ENCODE results near the gene PAQR8.
"Not testable (repeated sequence)": the region's sequence is repeated elsewhere in the genome, so short reads cannot be mapped to it uniquely, and the experiment has no call there.

PAQR8 gene

DNA sequence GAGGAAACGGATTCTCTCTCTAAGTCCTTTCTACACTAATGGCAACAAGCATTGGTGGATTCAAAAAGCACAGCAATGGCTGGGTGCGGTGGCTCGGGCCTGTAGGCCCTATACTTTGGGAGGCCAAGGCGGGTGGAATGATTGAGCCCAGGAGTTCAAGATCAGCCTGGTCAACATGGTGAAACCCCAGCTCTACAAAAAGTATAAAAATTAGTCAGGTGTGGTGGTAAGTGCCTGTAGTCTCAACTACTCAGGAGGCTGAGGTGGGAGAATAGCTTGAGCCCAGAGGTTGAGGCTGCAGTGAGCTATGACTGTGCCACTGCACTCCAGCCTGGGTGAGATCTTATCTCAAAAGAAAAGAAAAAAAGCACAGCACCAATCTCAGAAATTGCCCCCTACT, 19.3 kb downstream of the PAQR8 start:
- no peak for DNase-seq

DNA sequence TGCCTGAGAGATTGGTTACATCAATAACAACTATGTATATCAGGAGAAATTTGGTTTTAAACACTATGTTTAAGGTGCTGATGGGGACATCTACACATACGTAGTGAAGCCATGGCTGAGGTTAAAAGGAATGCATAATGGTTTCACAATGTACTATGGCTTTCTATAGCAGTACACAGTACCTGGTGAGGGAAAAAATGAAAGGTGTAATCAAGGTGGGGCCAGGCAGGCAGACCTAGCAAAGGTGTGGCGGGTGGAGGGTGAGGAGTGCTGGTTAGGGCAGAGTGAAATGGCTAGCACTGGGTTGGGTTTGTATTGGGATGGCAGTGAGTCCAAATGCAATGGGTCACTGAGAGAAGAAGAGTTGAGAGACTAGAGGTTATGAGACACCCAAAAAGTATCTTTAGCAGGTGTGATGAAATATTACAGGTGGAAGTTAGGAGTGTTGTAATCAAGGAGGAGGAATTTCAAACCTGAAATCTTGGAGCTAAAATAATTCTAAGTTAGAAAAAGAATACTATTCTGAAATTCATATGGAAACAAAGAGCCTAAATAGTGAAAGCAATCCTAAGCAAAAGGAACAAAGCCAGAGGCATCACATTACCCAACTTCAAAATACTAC, 22.3 kb downstream of the PAQR8 start:
- no peak for DNase-seq

DNA sequence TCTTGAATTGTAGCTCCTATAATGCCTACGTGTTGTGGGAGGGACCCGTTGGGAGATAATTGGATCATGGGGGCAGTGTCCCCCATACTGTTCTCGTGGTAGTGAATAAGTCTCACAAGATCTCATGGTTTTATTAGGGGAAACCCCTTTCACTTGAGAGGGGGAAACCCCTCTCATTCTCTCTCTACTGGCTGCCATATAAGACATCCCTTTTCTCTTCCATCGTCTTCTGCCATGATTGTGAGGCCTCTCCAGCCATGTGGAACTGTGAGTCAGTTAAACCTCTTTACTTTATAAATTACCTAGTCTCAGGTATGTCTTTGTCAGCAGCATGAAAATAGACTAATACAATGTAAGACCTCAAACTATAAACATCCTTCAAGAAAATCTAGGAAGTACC, 23.1 kb downstream of the PAQR8 start:
- DNase-seq: no peak

DNA sequence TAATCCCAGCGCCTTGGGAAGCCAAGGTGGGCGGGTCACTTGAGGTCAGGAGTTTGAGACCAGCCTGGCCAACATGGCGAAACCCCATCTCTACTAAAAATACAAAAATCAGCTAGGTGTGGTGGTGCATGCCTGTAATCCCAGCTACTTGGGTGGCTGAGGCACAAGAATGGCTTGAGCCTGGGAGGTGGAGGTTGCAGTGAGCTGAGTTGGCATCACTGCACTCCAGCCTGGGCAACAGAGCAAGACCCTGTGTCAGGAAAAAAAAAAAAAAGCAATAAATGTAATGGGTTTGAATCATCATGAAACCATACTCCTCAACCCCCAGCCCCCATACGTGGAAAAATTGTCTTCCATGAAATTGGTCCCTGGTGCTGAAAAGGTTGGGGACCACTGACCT, 26.2 kb downstream of the PAQR8 start:
- DNase-seq: not testable (repeated sequence)

DNA sequence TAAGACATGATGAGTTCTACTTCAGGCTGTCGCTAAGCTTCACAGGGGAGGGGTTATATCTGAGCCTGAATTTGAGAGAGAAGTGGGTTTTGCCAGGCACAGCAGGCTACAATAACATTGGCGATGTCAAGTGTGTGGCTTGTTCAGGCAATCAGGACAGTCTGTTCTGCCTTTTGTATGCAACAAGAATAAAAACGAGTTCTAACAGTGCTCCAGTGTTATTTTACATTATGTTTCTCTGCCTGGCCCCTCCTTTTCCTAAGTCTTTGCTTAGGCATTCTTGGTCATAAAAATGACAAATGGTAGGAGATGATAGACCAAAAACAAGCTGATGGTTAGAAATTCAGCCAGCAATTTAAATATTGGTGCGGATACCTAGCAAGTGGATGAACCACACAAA, 26.8 kb downstream of the PAQR8 start:
- no peak for DNase-seq

DNA sequence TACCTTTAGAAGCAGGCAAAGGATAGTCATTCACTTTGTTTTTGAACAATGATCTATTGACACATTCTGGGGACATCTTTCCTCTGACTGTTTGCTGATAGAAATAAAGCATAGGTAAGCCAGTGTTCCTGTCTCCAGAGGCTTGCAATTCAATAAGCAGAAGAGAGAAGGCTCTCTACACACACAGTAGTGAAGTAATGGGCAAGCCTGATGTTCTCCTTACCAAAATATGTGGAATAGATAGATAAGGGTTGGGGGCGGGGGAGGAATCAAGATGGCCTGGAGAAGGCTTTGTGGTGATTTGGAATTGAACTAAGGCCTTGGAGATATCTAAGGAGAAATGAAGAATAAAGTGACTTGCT, 27.3 kb downstream of the PAQR8 start:
- no peak for DNase-seq

DNA sequence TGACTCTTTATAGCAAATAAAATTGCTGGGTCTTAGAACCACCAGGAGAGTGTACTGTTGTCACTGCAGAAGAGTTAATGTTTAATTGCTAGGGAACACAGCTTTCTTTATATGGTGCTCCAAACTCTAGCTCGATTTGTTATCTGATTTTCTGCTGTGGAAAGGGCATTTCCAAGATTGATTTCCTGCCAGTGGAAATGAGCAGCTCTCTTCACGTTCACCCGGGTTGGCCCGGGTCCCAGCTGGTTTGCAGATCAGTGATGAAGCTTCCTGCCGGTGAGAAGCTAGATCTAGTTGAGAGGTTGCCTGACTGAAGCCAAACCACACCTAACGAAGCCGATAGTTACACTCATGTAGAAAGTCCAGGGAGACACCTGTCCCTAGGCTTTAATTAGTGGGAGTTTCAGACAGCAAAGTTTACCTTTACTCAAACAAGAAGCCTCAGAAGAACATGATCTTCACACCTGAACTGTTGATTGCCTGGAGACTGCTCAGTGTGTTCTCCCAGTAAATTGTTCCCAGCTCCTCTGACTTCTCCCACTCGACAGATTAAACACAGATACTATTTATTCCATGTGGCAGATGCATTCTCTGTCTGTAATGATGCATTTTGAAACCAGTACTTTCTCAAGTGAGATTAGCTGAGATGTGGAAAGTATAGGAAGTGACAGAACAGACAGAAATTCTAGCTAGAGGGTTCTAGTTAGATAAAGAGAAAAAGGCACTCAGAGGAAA, 27.8 kb downstream of the PAQR8 start:
- DNase-seq: no peak

DNA sequence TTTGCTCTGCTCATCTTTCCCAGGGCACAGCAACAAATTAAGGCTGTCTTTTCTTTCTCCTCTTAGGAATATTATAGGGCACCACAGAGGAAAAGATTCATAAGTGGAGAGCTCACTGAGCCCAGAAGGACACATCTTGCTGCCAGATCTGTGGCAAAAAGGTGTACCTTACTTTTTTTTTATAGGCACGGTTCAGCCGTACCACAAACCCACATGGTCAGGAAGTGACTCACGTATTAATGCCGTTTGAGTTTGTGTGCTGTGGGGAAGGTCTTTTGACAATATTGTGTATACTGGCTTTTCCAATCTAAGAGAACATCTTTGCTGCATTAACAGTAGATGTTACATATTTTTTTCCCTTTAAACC, 28.4 kb downstream of the PAQR8 start:
- DNase-seq: no peak

DNA sequence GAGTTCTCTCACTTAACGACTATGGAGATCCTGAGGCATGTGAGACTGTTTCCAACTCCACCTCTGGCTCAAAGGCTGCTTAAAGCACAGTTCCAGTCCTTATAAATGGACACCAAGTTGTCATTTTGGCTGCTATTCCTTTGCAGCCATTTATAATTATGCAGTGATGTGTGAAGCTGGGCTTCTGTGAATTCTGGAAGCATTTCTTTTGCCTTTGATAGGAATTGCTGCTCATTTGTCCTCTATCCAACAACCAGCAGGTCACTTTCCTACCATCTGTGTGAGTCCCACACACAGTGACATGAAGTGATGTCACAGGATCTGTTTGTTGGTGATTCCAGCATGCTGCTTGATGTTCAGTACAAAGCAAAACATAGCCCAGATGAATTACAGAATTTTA, 29.6 kb downstream of the PAQR8 start:
- DNase-seq: no peak

DNA sequence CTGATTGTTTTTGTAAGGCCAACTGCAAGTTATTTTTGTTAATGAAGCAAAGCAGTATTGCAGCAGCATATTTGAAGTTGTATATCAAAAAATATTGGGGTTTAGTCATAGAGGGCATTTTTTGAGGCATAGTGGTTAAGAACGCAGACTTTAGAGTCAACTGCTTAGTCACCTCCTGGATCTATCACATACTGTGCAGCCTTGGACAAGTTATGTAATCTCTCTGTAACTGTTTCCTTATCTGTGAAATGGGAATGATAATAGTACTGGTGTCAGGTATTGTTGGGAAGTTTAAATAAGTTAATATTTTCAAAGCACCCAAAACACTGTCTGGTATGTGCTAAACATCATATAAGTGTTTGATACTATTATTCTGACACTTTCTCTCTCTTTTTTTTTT, 31.0 kb downstream of the PAQR8 start:
- no peak for DNase-seq

DNA sequence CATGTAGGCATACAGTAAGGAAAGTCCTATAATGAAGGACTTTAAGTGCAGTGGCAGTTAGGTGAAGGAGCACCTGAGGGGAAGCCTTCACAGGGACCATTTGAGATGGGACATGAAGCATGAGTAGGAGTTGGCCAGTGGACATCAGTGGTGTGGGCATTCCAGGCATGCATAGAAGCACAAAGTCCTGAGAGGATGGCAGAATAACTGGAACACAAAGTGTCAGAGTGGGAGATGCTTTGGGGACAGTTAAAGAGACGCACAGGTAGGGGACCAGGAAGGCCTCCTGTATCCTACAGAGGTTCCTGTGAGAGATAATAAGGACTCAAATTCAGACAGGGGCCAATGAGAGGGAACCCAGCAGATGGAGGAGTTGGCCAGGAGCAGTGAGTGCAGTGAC, 31.8 kb downstream of the PAQR8 start:
- DNase-seq: no peak

DNA sequence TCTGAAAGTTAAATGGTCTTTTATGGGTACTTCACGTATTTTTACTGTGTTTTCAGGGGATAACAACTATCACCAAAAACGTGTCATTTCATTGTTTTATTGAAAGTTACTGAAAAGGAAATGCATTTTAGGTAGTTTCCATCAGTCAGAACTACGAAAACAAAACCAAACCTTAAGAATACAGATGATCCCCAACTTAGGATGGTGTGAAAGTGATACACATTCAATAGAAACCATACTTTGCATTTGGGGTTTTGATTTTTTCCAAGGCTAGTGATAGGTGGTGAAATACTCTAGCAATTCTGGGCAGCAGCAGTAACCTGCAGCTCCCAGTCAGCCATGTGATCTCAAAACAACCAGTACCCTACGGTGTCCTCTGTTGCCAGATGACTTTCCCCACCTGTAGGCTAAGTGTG, 32.3 kb downstream of the PAQR8 start:
- DNase-seq: no peak

DNA sequence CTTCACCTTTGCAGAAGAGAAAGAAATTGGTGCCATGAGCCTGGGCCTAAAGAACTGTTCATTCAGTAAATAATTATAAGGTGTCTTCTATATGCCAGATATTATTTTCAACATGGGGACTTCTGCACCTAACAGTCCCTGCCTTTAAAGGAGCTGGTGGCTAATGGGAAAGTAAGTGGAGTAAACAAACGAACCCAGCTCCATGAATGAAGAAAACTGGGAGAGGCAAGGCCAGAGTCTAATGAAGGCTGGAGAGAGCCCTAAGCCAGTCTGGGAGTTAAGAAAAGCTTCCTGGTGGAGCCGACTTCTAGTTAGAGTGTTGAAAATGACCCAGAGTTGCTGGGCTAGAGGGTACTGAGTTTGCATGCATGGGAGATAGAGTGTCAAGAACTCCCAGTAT, 34.0 kb downstream of the PAQR8 start:
- no peak for DNase-seq

DNA sequence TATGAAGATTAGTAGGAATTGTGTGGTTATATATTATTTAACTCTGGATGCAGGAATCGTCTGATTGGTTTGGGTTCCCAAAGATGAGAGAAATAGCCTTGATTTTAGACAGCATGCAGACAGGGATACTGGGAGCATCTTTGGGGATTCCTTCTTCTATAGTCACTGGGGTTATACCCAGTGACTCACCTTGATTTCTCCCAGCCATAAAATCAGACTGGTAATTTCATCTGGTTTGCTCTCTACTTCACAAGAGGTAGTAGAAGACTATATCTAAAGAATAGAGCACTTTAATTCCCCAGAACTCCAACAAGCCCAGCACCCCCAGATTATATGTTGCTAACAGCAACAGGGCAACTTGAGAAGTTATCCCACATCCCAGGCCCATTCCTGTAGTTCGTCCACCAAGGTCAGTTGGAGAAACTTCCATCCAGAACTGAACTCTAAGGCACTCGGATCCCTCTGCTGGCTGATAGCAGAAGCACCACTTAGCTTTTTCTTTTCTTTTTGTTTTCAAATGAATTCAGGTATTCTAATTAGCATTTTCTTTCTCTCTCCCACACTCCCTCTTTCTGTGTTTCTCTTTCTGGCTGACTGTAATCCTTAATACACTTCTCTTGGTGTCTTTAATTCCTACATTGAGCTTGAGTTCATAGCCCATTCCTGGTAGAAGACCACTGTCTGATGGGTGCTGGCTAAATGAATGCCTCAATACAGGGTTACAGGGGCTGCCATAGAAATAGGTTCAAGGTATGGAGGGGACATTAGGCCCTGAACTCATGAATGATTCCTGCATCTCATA, 37.8 kb downstream of the PAQR8 start:
- no peak for DNase-seq

DNA sequence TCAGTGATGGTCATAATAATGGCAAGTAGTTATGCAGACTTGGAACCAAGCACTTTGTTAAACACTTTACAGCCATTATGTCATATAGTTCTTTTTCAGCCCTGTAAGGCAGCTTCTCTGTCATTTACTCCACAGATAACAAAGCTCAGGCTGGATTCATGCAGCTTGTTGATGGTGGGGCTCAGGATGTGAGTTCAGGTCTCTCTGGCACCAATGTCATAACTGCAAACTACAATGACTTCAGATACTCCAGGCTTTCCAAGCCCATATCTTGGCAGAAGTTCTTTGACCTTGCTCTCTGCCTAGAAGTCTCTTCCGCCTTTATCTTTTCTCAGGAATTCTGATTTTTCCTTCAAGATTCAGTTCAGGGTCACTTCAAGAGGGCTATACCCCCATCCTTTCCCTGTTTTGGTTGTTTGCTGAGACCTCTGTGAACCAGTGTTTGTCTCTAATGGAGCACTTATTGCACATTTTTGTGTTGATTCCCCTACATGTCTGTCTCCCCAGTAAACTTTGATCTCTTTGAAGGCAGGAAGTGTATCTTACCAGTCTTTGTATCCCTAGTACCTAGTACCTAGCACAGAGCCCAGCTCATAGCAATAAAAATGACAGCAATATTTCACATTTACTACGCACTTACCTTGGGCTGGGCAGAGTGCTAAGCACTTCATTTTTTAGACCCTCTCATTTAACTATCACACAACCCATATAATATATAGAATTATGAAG, 38.5 kb downstream of the PAQR8 start:
- DNase-seq: no peak

DNA sequence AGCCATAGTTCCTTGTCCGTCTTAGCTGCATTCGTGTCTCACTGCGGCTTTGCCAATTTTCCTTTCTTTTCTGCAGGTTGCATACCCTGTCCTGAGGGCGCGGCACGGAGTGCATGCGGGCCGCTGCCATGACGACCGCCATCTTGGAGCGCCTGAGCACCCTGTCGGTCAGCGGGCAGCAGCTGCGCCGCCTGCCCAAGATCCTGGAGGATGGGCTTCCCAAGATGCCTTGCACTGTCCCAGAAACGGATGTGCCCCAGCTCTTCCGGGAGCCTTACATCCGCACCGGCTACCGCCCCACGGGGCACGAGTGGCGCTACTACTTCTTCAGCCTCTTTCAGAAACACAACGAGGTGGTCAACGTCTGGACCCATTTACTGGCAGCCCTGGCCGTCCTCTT, 41.1 kb downstream of the PAQR8 start:
- no peak for DNase-seq

DNA sequence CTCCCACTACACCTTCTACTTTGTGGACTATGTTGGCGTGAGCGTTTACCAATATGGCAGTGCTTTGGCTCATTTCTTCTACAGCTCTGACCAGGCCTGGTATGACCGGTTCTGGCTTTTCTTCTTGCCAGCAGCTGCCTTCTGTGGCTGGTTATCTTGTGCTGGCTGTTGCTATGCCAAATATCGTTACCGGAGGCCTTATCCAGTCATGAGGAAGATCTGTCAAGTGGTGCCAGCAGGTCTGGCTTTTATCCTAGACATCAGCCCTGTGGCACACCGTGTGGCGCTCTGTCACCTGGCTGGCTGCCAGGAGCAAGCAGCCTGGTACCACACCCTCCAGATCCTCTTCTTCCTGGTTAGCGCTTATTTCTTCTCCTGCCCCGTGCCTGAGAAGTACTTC, 41.7 kb downstream of the PAQR8 start:
- no peak for DNase-seq

DNA sequence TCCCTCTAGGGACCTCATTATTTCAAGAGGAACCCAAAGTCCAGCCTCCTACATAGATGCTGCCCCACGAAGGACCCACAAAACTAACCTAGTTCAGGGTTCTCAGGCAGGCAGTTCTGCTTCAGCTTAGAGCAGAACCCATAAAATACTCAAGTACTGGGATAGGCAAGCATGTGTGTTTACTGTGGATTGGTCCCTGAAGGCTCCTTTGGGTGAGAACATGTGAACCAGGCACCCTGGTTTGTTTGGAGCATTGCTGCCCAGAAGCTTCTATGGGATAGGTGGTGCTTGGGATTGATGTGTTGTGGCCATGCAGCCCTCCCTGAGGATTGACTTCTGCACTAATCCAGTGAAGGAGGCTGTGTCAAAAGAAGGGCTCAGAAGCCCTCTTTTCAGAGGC, 43.3 kb downstream of the PAQR8 start:
- no peak for DNase-seq

DNA sequence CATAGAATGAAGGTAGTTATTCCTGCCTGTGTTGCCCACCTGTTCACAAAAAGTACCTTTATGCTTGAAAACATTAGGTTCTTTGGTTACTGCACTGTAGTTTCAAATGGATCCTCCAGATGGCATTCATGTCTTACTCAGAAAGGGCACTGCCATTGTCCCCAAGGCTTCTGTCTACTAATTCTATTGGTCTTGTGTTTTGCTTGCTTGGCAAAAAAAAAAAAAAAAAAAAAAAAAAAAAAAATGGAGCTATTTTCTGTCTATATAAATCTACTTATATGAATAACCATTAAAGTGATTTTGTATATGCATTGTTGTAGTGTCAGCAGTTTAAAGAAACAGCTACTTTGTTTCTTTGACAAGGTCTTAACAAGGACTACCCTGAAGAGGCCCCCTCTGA, 45.5 kb downstream of the PAQR8 start:
- no peak for DNase-seq

DNA sequence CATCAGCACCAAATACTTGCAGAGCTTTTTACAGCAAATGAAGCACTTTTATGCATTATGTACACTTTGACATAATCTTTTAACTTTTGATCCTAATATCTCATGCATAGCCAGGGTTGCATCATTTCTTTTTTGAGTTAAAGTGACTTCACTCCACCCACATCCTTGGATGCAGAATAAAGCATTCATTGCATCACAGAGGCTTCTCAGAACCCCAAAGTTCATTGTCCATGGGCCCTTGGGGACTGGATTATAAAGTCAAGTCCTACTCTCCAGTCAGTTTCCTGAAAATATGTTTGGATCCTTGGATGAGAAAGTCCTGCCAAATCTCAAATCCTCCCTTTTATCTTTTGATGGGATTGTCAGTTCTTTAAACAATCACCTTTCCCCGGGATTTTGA, 47.5 kb downstream of the PAQR8 start:
- no peak for DNase-seq

DNA sequence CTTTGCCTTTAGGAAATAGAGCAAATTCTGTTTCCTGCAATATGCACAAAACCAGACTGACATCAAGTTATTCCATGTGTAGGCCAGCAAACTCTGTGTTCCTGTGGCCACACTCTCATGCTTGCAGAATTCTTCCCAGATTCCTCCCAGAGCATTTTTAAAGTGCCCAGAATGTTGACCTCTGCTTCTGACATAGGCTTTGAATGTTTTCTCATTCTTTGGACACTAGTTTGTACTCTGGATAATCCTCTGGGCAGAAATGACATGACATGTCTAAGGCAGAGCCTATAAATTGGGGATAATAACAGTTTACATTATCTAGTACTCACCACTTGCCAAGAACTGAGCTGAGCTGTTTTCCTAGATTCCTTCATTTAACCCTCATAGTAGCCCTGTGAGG, 49.0 kb downstream of the PAQR8 start:
- no peak for DNase-seq

DNA sequence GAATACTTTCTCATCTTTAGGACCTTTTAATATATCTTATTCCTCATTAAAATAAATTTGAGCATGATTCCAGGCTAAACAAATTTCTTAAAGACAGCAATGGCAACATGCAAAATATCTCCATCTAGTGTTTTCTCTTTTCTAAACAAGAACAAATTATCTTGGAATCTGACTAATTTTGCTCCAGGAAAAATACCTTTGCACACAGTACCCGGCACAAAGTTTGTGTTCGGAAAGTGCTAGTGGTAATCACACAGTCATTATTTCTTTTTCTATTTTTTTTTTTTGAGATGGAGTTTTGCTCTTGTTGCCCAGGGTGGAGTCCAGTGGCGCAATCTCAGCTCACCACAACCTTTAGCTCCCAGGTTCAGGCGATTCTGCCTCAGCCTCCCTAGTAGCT, 50.0 kb downstream of the PAQR8 start:
- no peak for DNase-seq

DNA sequence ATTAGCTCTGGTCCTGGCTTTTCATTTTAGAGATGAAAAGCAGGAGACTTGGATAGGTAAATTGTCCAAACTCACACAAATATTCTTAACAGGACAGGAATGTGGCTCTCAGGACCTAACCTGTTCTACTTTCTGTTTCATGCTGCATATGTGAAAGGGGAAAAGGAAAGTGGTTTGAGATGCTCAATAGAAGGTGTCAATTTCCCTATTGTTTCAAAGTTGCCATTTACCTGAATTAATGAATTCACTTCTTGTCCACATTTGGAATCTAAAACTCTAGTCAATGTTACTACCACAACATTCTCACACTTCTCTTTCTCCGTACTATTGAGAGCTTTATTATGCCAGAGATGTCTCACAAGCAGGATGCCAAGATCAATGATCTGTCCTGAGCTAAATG, 53.4 kb downstream of the PAQR8 start:
- no peak for DNase-seq

Measured in left hindlimb (tissue), 1 donor.